ENCODE measurements around the gene GRM8. TPM values are rescaled to one million over a fixed set of nuclear protein-coding genes. Genes with fewer than 3 reads are reported as not detected.

GRM8 gene
- polyA plus RNA-seq, 2 of the 4 experiments (the other 2 are of a cell fraction) = 0.06 TPM; not detected in 1

- 8% methylated on average over 6 of the region's 6 CpGs for WGBS (ENCODE audit: missing lambda C conversion rate)
- CTCF ChIA-PET = interaction anchor here (1.5 kb wide), 1 partner anchor 11 kb away, joined by 3 read pairs; no protein-coding TSS in a partner anchor
- no peaks in the 10 kb centered on the region for H3K9me3 ChIP-seq
- no peak for DNase-seq (ENCODE audit: low read depth in 1 of 2, low spot score in 1 of 2)
- POLR2A ChIA-PET = no interaction called here
- FAIRE-seq = no peak
- H3K4me3 ChIP-seq = no peak overlapping the region
- TF ChIP-seq HOXB13 (CRISPR knock-in tag; IDR thresholded peaks at IDR 0.05; ENCODE audit: low read depth) (no peak), RARB (CRISPR knock-in tag; IDR thresholded peaks at IDR 0.05) (no peak)
- no peak for ATAC-seq
- no peak overlapping the region for H3K27ac ChIP-seq
- no peaks in the 10 kb centered on the region for H3K4me1 ChIP-seq
- H3K4me2 ChIP-seq = no peak overlapping the region
Observed at GRCh38 chr7:127035203-127035849, 217.4 kb downstream of the GRM8 start.

GRCh38 chr7:127034186-127034806, 218.4 kb downstream of the GRM8 start:
- H3K4me1 ChIP-seq = no peaks in the 10 kb centered on the region
- H3K9me3 ChIP-seq = no peaks in the 10 kb centered on the region
- no peak overlapping the region for H3K4me2 ChIP-seq
- no peak for TF ChIP-seq PHF8 (IDR thresholded peaks at IDR 0.05; ENCODE audit: borderline replicate concordance, low read depth)
- TF ChIP-seq MAX (IDR thresholded peaks at IDR 0.05) = no peak
- TF ChIP-seq ELK1 (IDR thresholded peaks at IDR 0.05; ENCODE audit: low read depth, low read length) = no peak
- TF ChIP-seq MAZ (IDR thresholded peaks at IDR 0.05; ENCODE audit: borderline replicate concordance, low read depth, low read length) = no peak
- TF ChIP-seq TP53 (CRISPR knock-in tag; IDR thresholded peaks at IDR 0.05) = no peak
- no peak for TF ChIP-seq FOSL2 (IDR thresholded peaks at IDR 0.05)
- no peak for TF ChIP-seq FOSL2 (CRISPR knock-in tag; IDR thresholded peaks at IDR 0.05)
- TF ChIP-seq E2F6 (IDR thresholded peaks at IDR 0.05; ENCODE audit: borderline replicate concordance, low read depth) = no peak
- no peak for TF ChIP-seq ZC3H11A (IDR thresholded peaks at IDR 0.05)
- TF ChIP-seq NR3C1 (IDR thresholded peaks at IDR 0.05) = no peak
- no peak for TF ChIP-seq RFX5 (IDR thresholded peaks at IDR 0.05)
- no peak for TF ChIP-seq NPAS2 (CRISPR knock-in tag; IDR thresholded peaks at IDR 0.05; ENCODE audit: borderline replicate concordance)
- no peak for TF ChIP-seq ESRRA (IDR thresholded peaks at IDR 0.05; ENCODE audit: borderline replicate concordance, low read length)
- no peak for TF ChIP-seq RNF2 (IDR thresholded peaks at IDR 0.05; ENCODE audit: borderline replicate concordance, low read depth)
- TF ChIP-seq NFE2L2 (conservative IDR thresholded peaks at IDR 0.05; ENCODE audit: low read length) = no peak
- no peak for TF ChIP-seq HMGXB4 (CRISPR knock-in tag; IDR thresholded peaks at IDR 0.05; ENCODE audit: borderline replicate concordance)
- TF ChIP-seq EHF (CRISPR knock-in tag; IDR thresholded peaks at IDR 0.05) = no peak
- TF ChIP-seq CBX2 (IDR thresholded peaks at IDR 0.05; ENCODE audit: borderline replicate concordance, low read depth) = no peak
- TF ChIP-seq CHD2 (IDR thresholded peaks at IDR 0.05; ENCODE audit: low read length, partially characterized antibody) = no peak
- no peak for TF ChIP-seq ZFP36 (IDR thresholded peaks at IDR 0.05; ENCODE audit: borderline replicate concordance, partially characterized antibody)
- H3K27ac ChIP-seq = no peak overlapping the region
- ChIA-PET POLR2A (no interaction called here), CTCF (interaction anchor here (1.5 kb wide), 1 partner anchor 10 kb away, joined by 3 read pairs; no protein-coding TSS in a partner anchor)
- no peak overlapping the region for H3K4me3 ChIP-seq
- no peak for ATAC-seq
- DNase-seq (ENCODE audit: low read depth in 1 of 2, low spot score in 1 of 2) = no peak
- no peak for FAIRE-seq
